Measurements from ENCODE around the gene PTPRM. TPM values are rescaled to one million over a fixed set of nuclear protein-coding genes. Genes with fewer than 3 reads are reported as not detected.

Gene PTPRM
- total and polyA plus RNA-seq, 2 experiments from 2014 or later = 1.6 to 5.3 TPM

GRCh38 chr18:7937268-7937667 is 370.2 kb downstream of the PTPRM start (continued):
- TF ChIP-seq, protein P1, sequence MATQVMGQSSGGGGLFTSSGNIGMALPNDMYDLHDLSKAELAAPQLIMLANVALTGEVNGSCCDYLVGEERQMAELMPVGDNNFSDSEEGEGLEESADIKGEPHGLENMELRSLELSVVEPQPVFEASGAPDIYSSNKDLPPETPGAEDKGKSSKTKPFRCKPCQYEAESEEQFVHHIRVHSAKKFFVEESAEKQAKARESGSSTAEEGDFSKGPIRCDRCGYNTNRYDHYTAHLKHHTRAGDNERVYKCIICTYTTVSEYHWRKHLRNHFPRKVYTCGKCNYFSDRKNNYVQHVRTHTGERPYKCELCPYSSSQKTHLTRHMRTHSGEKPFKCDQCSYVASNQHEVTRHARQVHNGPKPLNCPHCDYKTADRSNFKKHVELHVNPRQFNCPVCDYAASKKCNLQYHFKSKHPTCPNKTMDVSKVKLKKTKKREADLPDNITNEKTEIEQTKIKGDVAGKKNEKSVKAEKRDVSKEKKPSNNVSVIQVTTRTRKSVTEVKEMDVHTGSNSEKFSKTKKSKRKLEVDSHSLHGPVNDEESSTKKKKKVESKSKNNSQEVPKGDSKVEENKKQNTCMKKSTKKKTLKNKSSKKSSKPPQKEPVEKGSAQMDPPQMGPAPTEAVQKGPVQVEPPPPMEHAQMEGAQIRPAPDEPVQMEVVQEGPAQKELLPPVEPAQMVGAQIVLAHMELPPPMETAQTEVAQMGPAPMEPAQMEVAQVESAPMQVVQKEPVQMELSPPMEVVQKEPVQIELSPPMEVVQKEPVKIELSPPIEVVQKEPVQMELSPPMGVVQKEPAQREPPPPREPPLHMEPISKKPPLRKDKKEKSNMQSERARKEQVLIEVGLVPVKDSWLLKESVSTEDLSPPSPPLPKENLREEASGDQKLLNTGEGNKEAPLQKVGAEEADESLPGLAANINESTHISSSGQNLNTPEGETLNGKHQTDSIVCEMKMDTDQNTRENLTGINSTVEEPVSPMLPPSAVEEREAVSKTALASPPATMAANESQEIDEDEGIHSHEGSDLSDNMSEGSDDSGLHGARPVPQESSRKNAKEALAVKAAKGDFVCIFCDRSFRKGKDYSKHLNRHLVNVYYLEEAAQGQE (IDR thresholded peaks at IDR 0.05; ENCODE audit: unreplicated experiment) = no peak
- TF ChIP-seq NANOG (IDR thresholded peaks at IDR 0.05; ENCODE audit: borderline replicate concordance) = no peak

GRCh38 chr18:7939521-7939920 is 372.4 kb downstream of the PTPRM start:
- Mint-ChIP-seq H3K9me3 (0 out of 3 replicates have a peak, but pooled peaks cover 3% of the 10 kb centered on the region), H3K4me3 (no peak overlapping the region), H3K36me3 (ENCODE audit: low read depth) (no peaks in the 10 kb centered on the region), H3K27ac (no peak overlapping the region), H3K27me3 (ENCODE audit: insufficient read depth, low read depth, poor library complexity) (no peaks in the 10 kb centered on the region), H3K4me1 (peaks cover 4% of the 10 kb centered on the region)
- no peak overlapping the region for H3K4me3 ChIP-seq
- DNase-seq (ENCODE audit: low spot score) = no peak
- H4K20me1 ChIP-seq (replicated peaks; ENCODE audit: insufficient read depth) = no peaks in the 10 kb centered on the region
- TF ChIP-seq CREB1 (CRISPR knock-in tag; IDR thresholded peaks at IDR 0.05; ENCODE audit: low read depth) (no peak), ZNF114 (CRISPR knock-in tag; IDR thresholded peaks at IDR 0.05) (no peak)
- no peaks in the 10 kb centered on the region for H3K9me2 ChIP-seq (ENCODE audit: insufficient read depth)
- no peaks in the 10 kb centered on the region for H3K36me3 ChIP-seq (ENCODE audit: insufficient read depth)
- no peaks in the 10 kb centered on the region for H3F3A ChIP-seq (replicated peaks; ENCODE audit: low read depth)
- H2AFZ ChIP-seq = no peak overlapping the region
- no peak for ATAC-seq
- H3K79me2 ChIP-seq (replicated peaks; ENCODE audit: insufficient read depth) = no peaks in the 10 kb centered on the region
- H3K4me1 ChIP-seq (ENCODE audit: insufficient read depth) = no peaks in the 10 kb centered on the region
- H3K27ac ChIP-seq (ENCODE audit: low read depth) = no peak overlapping the region
- H3K4me2 ChIP-seq = no peak overlapping the region
- no peaks in the 10 kb centered on the region for H3K27me3 ChIP-seq (ENCODE audit: insufficient read depth)

DNA sequence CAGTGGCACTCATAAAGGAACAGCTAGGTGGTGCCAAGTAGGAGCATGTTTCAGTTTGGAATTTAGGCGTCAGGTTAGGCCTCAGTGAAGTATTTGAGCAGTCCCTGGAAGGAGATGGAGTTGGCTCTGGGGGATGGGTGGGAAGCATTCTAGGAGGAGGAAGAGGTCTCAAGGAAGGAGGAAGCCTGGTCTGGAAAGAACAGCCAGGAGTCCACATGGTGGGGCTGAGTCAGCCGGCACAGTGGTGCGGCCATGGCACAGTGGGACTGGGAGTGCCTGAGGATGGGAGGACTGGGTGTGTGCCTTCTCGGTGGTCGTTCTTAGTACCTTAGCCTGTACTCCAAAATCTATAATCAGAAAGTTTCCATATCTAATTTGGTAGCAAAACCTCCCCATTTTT is 373.3 kb downstream of the PTPRM start:
- Mint-ChIP-seq H3K36me3 (ENCODE audit: low read depth) (no peaks in the 10 kb centered on the region), H3K9me3 (0 out of 3 replicates have a peak, but pooled peaks cover 3% of the 10 kb centered on the region), H3K4me1 (peaks cover 4% of the 10 kb centered on the region), H3K27ac (no peak overlapping the region), H3K4me3 (no peak overlapping the region), H3K27me3 (ENCODE audit: insufficient read depth, low read depth, poor library complexity) (no peaks in the 10 kb centered on the region)
- H3K27ac ChIP-seq (ENCODE audit: low read depth) = no peak overlapping the region
- H3K36me3 ChIP-seq (ENCODE audit: insufficient read depth) = no peaks in the 10 kb centered on the region
- H3K79me2 ChIP-seq (replicated peaks; ENCODE audit: insufficient read depth) = no peaks in the 10 kb centered on the region
- DNase-seq (ENCODE audit: low spot score) (no peak), ATAC-seq (no peak)
- no peak overlapping the region for H3K4me3 ChIP-seq
- H3K4me2 ChIP-seq = no peak overlapping the region
- no peaks in the 10 kb centered on the region for H4K20me1 ChIP-seq (replicated peaks; ENCODE audit: insufficient read depth)
- H2AFZ ChIP-seq = no peak overlapping the region
- H3K27me3 ChIP-seq (ENCODE audit: insufficient read depth) = no peaks in the 10 kb centered on the region
- no peaks in the 10 kb centered on the region for H3F3A ChIP-seq (replicated peaks; ENCODE audit: low read depth)
- H3K9me2 ChIP-seq (ENCODE audit: insufficient read depth) = no peaks in the 10 kb centered on the region
- H3K4me1 ChIP-seq (ENCODE audit: insufficient read depth) = no peaks in the 10 kb centered on the region
- TF ChIP-seq STAT1 (IDR thresholded peaks at IDR 0.05; ENCODE audit: unreplicated experiment) (no peak), NANOG (IDR thresholded peaks at IDR 0.05; ENCODE audit: borderline replicate concordance) (no peak), ZNF331 (CRISPR knock-in tag; IDR thresholded peaks at IDR 0.05; ENCODE audit: low read depth) (no peak), JUNB (IDR thresholded peaks at IDR 0.05; ENCODE audit: unreplicated experiment) (no peak)
- TF ChIP-seq, protein P2, sequence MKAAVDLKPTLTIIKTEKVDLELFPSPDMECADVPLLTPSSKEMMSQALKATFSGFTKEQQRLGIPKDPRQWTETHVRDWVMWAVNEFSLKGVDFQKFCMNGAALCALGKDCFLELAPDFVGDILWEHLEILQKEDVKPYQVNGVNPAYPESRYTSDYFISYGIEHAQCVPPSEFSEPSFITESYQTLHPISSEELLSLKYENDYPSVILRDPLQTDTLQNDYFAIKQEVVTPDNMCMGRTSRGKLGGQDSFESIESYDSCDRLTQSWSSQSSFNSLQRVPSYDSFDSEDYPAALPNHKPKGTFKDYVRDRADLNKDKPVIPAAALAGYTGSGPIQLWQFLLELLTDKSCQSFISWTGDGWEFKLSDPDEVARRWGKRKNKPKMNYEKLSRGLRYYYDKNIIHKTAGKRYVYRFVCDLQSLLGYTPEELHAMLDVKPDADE (IDR thresholded peaks at IDR 0.05) = no peak
- TF ChIP-seq, protein P1 (IDR thresholded peaks at IDR 0.05; ENCODE audit: unreplicated experiment) = no peak
